HCT116 (cell line): ENCODE results near the gene TFIP11. TPM values are rescaled to one million over a fixed set of nuclear protein-coding genes. Genes with fewer than 3 reads are reported as not detected.

ENCODE experiments used
- ATAC-seq: fragments of 200-7000 bp; cut with Tn5 transposase; 2 replicates; pipeline ENCODE4 v1.9.1; 2020; ENCODE audit warnings: mild to moderate bottlenecking, moderate library complexity
- BruUV-seq: library from RNA; stranded (reverse); fragments of 400-500 nt; replicated peaks from 2 replicates; lab custom pipeline; 2021; lab: Mats Ljungman, UMichigan
- CTCF ChIA-PET: fragments of 300-600 bp; sonication (Branson Sonifier 250); formaldehyde crosslinking; loops from one replicate; lab custom pipeline; 2021; ENCODE audit warnings: antibody characterized with exemption; lab: Charles Lee
- POLR2A ChIA-PET: fragments of 300-600, 350-600 bp; sonication (Branson Sonifier 250); formaldehyde crosslinking; loops from one replicate; lab custom pipeline; 2021; ENCODE audit warnings: antibody characterized with exemption; lab: Charles Lee
- RAD21 ChIA-PET, 2 experiments: fragments of 300-600 bp; sonication (Branson Sonifier 250); formaldehyde crosslinking; loops; one replicate each; lab custom pipeline; 2023; ENCODE audit warnings: low total read pairs in 2 of 2; ENCODE audit not compliant: uncharacterized antibody in 2 of 2, unreplicated experiment in 2 of 2, low non-redundant PET in 1 of 2; lab: Charles Lee
- DNase-seq: peaks from one replicate; pipeline ENCODE4 v3.0.0-alpha.2; 2010; ENCODE audit warnings: low read depth, low spot score
- H2AFZ ChIP-seq: fragments of 200-600 bp; shearing (Covaris generic), sonication (generic); 2 replicates; pipeline ENCODE4 v1.6.1; 2017; ENCODE audit warnings: low read depth, mixed run types, mixed read lengths, antibody characterized with exemption, low read length; ENCODE audit not compliant: poor library complexity, severe bottlenecking
- H3K27ac ChIP-seq: 2 replicates; pipeline ENCODE4 v1.5.1; 2012; ENCODE audit warnings: low read depth, low read length
- H3K27me3 ChIP-seq: fragments of 200-600 bp; sonication (generic); 2 replicates; pipeline ENCODE4 v1.6.1; 2016; ENCODE audit warnings: mixed run types, low read length, mixed read lengths; ENCODE audit not compliant: insufficient read depth
- H3K36me3 ChIP-seq, 2 experiments: fragments of 200-500 bp in 1 of 2; fragments of 200-600 bp in 1 of 2; sonication (Bioruptor generic) in 1 of 2; sonication (generic) in 1 of 2; 2 replicates each; pipeline versions ENCODE4 v1.5.1 to v1.6.1; 2014 to 2016; ENCODE audit warnings: low read length in 2 of 2, inconsistent platforms in 1 of 2, mixed read lengths in 1 of 2, mixed run types in 1 of 2; ENCODE audit not compliant: insufficient read depth in 2 of 2, control insufficient read depth in 1 of 2
- H3K4me1 ChIP-seq, 2 experiments: fragments of 200-600 bp in 1 of 2; sonication (generic) in 1 of 2; 2 replicates each; pipeline versions ENCODE4 v1.5.1 to v1.6.1; 2012 to 2017; ENCODE audit warnings: low read length in 2 of 2, inconsistent platforms in 1 of 2, mild to moderate bottlenecking in 1 of 2, mixed read lengths in 1 of 2, mixed run types in 1 of 2, moderate library complexity in 1 of 2; ENCODE audit not compliant: insufficient read depth in 2 of 2, control insufficient read depth in 1 of 2
- H3K4me2 ChIP-seq: fragments of 200-600 bp; sonication (generic); 2 replicates; pipeline ENCODE4 v1.6.1; 2017; ENCODE audit warnings: mixed run types, low read length, mixed read lengths
- H3K4me3 ChIP-seq, 2 experiments: fragments of 200-600 bp in 1 of 2; sonication (generic) in 1 of 2; replicated peaks in 1 of 2; 2 replicates each; pipeline ENCODE4 v1.5.1; 2011 to 2016; ENCODE audit warnings: low read length in 2 of 2, control low read depth in 1 of 2, low read depth in 1 of 2, mild to moderate bottlenecking in 1 of 2, mixed read lengths in 1 of 2, mixed run types in 1 of 2
- H3K79me2 ChIP-seq: fragments of 200-600 bp; sonication (generic); 2 replicates; pipeline ENCODE4 v1.6.1; 2017; ENCODE audit warnings: mild to moderate bottlenecking, mixed run types, low read length, moderate library complexity, mixed read lengths; ENCODE audit not compliant: insufficient read depth
- H3K9ac ChIP-seq: fragments of 200-600 bp; sonication (generic); 2 replicates; pipeline ENCODE4 v1.6.1; 2016; ENCODE audit warnings: low read length, mixed read lengths
- H3K9me2 ChIP-seq: fragments of 200-600 bp; sonication (generic), shearing (Covaris generic); 2 replicates; pipeline ENCODE4 v1.6.1; 2017; ENCODE audit warnings: mixed run types, mild to moderate bottlenecking, moderate library complexity; ENCODE audit not compliant: insufficient read depth
- H3K9me3 ChIP-seq, 2 experiments: fragments of 200-500 bp in 1 of 2; fragments of 200-600 bp in 1 of 2; sonication (Bioruptor generic) in 1 of 2; sonication (generic) in 1 of 2; 2 replicates each; pipeline ENCODE4 v1.6.1; 2014 to 2017; ENCODE audit warnings: low read length in 2 of 2, mixed read lengths in 2 of 2, inconsistent platforms in 1 of 2, low read depth in 1 of 2, mild to moderate bottlenecking in 1 of 2, mixed run types in 1 of 2, moderate library complexity in 1 of 2; ENCODE audit not compliant: control insufficient read depth in 1 of 2, insufficient read depth in 1 of 2
- H4K20me1 ChIP-seq: fragments of 200-600 bp; sonication (generic), shearing (Covaris generic); 2 replicates; pipeline ENCODE4 v1.6.1; 2017; ENCODE audit warnings: mixed run types, mild to moderate bottlenecking, moderate library complexity; ENCODE audit not compliant: insufficient read depth
- CBX3 ChIP-seq: IDR thresholded peaks from 2 replicates; pipeline ENCODE4 v1.6.1; 2012; ENCODE audit warnings: low read depth
- CEBPB ChIP-seq: IDR thresholded peaks from 2 replicates; pipeline ENCODE4 v1.6.1; 2012; ENCODE audit warnings: low read depth
- ELF1 ChIP-seq: IDR thresholded peaks from 2 replicates; pipeline ENCODE4 v1.6.1; 2012; ENCODE audit warnings: low read depth, borderline replicate concordance
- EZH2 ChIP-seq: fragments of 200-600 bp; sonication (generic); IDR thresholded peaks from 2 replicates; pipeline ENCODE4 v1.6.1; 2017; ENCODE audit warnings: antibody characterized with exemption, mixed run types
- EZH2phosphoT487 ChIP-seq: fragments of 200-600 bp; IDR thresholded peaks from 2 replicates; pipeline ENCODE4 v1.6.1; 2018; ENCODE audit warnings: antibody characterized with exemption, borderline replicate concordance
- FOSL1 ChIP-seq: IDR thresholded peaks from 2 replicates; pipeline ENCODE4 v1.6.1; 2012; ENCODE audit warnings: low read depth
- JUND ChIP-seq: IDR thresholded peaks from 2 replicates; pipeline ENCODE4 v1.6.1; 2012
- POLR2A ChIP-seq: IDR thresholded peaks from 2 replicates; pipeline ENCODE4 v1.7.0; 2011; ENCODE audit warnings: borderline replicate concordance; ENCODE audit not compliant: insufficient read depth, insufficient read length; ENCODE audit errors: extremely low read depth
- RAD21 ChIP-seq: IDR thresholded peaks from 2 replicates; pipeline ENCODE4 v1.6.1; 2012; ENCODE audit warnings: low read depth, mild to moderate bottlenecking
- SIN3A ChIP-seq: IDR thresholded peaks from 2 replicates; pipeline ENCODE4 v1.6.1; 2012; ENCODE audit warnings: low read depth
- SRF ChIP-seq: IDR thresholded peaks from 2 replicates; pipeline ENCODE4 v1.6.1; 2012; ENCODE audit warnings: low read depth
- TCF7L2 ChIP-seq: IDR thresholded peaks from 2 replicates; pipeline ENCODE4 v1.7.0; 2011; ENCODE audit warnings: borderline replicate concordance, inconsistent platforms; ENCODE audit not compliant: insufficient read depth, insufficient read length; ENCODE audit errors: extremely low read depth
- YY1 ChIP-seq: IDR thresholded peaks from 2 replicates; pipeline ENCODE4 v1.6.1; 2011; ENCODE audit warnings: low read length, low read depth, moderate library complexity, mild to moderate bottlenecking; ENCODE audit not compliant: insufficient replicate concordance; ENCODE audit errors: extremely low read depth
- ZNF274 ChIP-seq: fragments of 200-500 bp; sonication (Bioruptor generic); IDR thresholded peaks from 2 replicates; pipeline ENCODE4 v1.6.1; 2014; ENCODE audit warnings: mild to moderate bottlenecking, low read depth, low read length, inconsistent platforms
- intact Hi-C: fragments of 100-400 bp; cut with micrococcal nuclease; formaldehyde crosslinking; loops from 2 replicates; pipeline ENCODE4 v1.10.0; 2022
- total RNA-seq: library from RNA; stranded (reverse); gene quantifications from one replicate; pipeline ENCODE4 v1.2.1, GENCODE V29; 2021; ENCODE audit not compliant: unreplicated experiment

The TFIP11 gene
- total RNA-seq, 1 experiment from 2014 or later, result 28.1 TPM

DNA sequence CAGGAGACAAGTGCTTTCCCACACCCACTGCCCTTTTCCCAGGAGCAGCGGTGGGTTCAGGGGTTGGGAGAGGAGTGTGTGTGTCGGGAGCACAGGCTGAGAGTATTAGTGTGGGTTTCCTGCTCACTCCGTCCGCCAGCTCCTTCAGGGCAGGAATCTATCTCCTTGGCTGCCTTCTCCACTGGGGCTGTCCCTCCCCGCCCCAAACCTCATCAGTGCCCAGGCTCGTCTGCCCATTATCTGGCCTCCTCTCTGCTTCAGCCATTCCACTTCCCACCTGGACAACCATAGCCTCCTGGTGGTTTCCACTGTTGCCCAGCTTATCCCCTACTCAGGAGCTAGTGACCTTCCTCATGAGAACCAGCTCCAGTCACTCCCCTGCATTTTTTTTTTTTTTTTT, 63.3 kb downstream of the TFIP11 start (continued):
- TF ChIP-seq SIN3A (no peak), POLR2A (no peak), EZH2 (no peak), TCF7L2 (no peak), ZNF274 (no peak), FOSL1 (no peak), SRF (no peak), EZH2phosphoT487 (no peak), ELF1 (no peak), CBX3 (no peak)
- TF ChIP-seq, all 23 proteins: peak for 0

DNA sequence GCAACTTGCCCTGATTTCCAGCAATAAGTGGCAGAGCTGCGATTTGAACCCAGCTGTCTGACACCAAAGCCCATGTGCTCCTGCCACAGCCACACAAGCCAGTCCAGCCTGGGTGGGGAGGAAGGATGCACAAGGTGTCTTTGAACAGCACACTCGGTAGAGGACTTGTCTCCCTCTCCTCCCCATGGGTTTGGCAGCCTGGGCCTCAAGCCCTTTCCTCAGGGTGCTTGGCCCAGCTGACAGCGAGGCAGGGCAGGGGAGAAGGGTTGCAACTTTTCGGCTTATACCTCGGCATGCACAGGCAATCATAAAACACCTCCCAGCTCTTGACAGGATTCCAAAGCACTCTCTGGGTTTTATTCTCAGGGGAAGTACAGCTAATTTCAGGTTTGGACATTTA, 63.9 kb downstream of the TFIP11 start:
- no peak for DNase-seq
- H3K79me2 ChIP-seq, result no peaks in the 10 kb centered on the region
- ChIA-PET RAD21 (no interaction called here), POLR2A (no interaction called here), CTCF (no interaction called here)
- no peaks in the 10 kb centered on the region for H3K4me1 ChIP-seq
- no peaks in the 10 kb centered on the region for H3K27me3 ChIP-seq
- H3K9ac ChIP-seq, result no peak overlapping the region
- no peak for TF ChIP-seq ZNF274
- no peak for TF ChIP-seq RAD21
- TF ChIP-seq EZH2phosphoT487, result no peak
- TF ChIP-seq CEBPB, result no peak
- TF ChIP-seq JUND, result no peak
- TF ChIP-seq YY1, result no peak
- no peak for TF ChIP-seq CBX3
- no peak for TF ChIP-seq TCF7L2
- no peak overlapping the region for H3K4me3 ChIP-seq
- no peak overlapping the region for H3K27ac ChIP-seq
- H3K9me2 ChIP-seq, result no peaks in the 10 kb centered on the region
- ATAC-seq, result no peak
- intact Hi-C loops, result no loop called here
- H2AFZ ChIP-seq, result no peak overlapping the region
- peaks cover 0 to 3% of the 10 kb centered on the region in 2 experiments; a peak in 2 of 4 replicates for H3K36me3 ChIP-seq
- no peaks in the 10 kb centered on the region for H3K9me3 ChIP-seq
- BruUV-seq, result no TSS peak
- no peaks in the 10 kb centered on the region for H4K20me1 ChIP-seq
- no peak overlapping the region for H3K4me2 ChIP-seq
